HUDEP-2 (cell line): ENCODE data around the gene NFYA.
A peak's percentile ranks its signal among the peaks of the same experiment; 100 is the strongest.

Source experiments
- DNase-seq, 76 experiments: peaks; one replicate each; lab custom pipeline; 2025; ENCODE audit not compliant: unreplicated experiment in 76 of 76; lab: John Stamatoyannopoulos, UW

Gene NFYA

DNA sequence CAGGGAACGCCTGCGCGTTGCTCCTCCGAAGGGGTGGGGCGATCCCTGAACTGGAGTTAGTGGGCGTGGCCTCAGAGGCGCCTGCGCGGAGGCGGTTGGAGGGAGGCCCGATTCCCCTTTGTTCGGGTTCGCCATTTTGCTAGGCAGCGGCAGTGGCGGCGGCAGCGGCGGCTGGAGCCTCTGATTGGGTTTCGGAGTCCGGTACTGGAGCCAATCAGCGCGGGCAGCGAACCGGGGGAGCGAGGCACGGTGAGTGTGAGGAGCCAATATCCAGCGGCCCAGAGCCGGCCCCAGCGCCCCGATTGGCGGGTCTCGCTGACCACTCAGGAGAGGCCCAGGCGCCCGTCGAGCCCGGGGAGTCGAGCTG, at the start of gene NFYA:
NFYA (plus strand) TSS at position 139 of the 367 bp plus-strand sequence. CDS start 6,116 bp downstream, outside the sequence.
- DNase-seq, result peak in 60 of 76 experiments; percentile 99 to 100 (median 100)

DNA sequence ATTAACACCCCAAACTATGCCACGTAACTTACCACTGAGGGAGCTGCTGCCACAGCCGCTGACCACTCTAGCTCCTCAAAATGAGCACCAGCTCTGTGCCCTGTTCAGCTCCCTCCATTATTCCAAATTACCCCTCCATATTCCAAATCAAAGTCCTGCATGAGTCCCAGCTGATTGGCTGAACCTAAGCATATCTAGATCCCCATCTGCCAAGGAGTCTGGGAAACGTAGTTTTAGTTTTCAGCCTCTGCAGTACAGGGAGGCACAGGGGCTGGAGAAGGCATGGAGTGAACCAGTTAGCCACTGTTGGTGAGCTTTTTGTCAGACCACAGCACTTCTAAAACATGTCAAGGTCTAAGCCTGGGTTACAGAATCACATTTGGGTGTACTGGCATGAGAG, 49.7 kb upstream of the NFYA start:
- no peak for DNase-seq

DNA sequence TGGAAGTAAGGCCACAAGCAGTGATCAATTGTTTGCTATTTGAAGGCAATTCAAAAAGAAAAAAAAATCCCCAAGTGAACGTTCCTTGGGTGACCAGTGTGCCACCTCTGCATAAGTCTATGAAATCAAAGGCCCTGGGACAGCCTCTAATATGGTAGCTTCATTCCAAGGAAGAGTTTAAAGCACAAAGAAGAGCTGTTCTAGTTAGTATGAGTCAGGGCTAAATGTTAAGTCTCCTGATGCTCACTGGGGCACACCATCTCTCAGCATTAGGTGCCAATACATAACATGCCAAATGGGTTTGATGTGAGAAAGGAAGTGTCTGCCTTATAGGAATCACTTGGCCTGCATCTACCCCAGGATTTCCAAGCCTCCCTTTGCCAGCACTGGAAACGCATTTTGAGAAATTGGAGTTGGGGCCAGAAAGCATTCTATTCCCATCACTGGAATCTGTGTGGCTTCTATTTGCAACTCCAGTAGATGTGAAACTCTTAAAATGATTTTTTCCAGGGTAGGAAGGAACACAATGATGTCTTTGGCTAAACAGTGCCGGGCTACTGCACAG, 46.7 kb upstream of the NFYA start:
- DNase-seq, result no peak

DNA sequence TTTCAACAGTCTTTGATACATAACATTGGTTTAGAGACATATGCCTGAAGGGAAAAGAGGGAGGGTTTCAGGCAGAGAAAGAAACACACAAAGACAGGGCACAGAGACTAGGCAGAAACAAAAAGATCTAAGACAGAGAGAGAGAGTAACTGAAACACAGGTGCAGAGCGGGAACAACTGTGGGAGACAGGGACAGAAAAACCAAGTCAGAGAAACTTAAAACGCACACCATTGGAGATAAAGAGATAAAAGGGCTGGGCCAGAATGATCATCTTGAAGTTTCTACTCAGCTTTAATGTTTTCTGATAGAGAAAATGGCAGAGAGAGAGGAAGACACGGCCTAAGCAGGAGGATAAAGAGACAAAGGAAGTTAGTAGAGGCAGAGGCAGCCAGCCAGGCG, 45.5 kb upstream of the NFYA start:
- peak in 3 of 76 experiments; percentile 35 to 41 (median 36) for DNase-seq

DNA sequence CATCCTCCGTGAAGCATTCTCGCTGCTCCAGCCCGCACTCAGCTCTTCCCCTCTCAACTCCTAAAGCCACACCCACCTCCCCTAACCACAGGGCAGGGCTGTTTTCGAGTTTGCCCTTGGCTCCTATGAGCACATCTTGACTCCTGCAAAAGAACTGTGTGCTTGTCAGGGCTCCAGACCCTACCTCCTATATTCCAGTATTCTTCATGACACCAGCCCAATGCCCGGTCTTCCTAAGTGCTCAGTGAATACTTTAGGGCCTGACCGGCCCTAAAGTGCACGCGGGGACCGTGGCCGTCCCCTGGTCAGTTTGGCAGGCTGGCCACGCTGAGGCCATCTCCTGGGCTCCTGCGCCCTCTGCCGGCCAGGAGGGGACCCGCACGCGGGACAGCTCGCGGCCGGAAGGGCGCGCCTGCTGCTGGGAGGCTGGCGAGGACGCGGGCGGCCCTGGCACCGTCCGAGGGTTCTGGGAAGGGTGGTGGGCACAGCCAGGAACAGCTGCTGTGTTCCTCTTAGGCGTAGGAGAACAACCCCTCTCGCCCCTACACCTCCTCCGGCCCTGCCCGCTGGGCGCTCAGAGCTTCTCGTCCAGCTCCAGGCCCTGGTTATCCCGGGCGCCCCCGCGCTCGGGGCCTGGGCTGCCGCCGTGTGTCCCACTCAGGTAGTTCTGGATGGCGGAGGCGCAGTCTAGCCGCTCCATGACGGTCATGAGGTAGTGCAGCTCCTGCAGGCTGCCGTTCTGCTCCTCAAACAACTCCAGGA, 44.8 kb upstream of the NFYA start:
- DNase-seq, result peak in 74 of 76 experiments; percentile 31 to 99 (median 82)

DNA sequence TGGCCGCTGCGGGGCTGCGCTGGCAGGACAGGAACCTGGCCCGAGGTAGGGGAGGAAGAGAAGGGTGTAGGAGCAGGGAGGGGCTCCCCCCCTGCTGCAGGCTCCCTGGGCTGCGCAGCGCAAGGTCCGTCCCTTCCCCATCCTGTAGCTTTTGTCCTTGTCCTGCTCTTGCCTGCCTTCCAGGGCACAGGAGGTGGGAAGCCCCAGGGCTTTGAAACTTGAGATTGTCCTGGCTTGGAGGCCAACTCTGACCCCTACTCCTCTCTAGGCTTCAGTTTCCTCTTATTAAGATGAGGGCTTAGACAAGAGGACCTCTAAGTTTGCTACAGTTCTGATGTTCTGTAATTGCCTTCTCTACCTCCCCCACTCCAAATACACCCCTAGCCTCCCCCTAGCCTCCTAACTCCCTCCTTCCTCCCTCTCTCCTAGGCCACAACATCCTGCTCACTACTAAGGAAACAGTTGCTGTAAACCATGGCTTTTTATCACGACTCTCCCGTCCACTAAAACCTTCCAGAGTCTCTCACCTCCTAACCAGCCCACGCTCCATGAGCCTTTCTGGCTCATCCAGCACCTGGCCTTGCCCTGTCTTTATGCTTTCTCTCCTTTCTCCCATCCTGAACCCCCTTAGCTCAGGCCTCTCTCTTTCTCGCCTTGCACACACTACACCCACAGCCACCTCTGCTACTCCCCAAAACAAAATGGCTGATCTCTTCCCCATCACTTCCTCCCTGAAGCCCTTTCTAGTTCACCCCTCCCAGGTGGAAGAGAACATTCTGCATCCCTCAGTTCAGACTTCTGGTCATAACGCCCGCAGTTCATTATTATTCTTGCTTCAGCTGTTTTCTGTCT, 44.0 kb upstream of the NFYA start:
- DNase-seq, result peak in 26 of 76 experiments; percentile 20 to 97 (median 62)

DNA sequence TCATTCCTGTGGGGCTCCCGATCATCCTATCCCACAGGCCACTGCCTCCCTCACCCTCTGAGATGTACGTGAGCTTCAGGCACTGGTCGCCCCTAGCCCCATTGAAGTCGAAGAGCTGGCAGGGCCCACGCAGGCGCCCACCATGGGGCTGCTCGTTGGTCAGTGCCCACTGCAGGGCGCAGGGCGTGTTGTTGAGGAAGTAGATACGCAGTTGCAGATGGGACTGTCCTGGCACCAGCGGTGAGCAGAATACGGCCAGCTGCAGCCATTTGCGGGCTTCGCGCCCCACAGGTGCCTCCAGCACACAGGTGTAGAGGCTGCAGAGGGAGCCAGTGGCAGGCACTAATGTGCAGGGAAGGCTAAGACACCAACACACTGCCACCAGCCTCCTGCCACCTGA, 39.9 kb upstream of the NFYA start:
- no peak for DNase-seq

DNA sequence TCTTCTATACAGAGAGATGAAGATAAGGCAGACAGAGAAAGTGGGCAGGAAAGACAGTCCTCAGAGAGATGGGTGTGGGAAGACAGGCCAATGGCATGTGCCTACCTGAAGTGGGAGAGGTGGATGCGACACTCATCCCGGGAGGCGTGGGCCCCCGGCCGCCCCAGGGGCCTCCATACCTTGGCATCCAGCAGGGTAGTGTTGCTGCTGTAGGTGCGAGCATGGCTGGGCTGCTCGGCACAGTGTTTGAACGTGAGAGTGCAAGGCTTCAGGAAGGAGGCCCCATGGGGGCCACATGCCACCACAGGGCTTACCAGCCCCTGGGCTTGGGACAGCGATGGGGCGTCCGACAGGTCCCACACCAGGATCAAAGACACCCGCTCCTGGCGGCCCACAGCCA, 39.0 kb upstream of the NFYA start:
- DNase-seq, result no peak

DNA sequence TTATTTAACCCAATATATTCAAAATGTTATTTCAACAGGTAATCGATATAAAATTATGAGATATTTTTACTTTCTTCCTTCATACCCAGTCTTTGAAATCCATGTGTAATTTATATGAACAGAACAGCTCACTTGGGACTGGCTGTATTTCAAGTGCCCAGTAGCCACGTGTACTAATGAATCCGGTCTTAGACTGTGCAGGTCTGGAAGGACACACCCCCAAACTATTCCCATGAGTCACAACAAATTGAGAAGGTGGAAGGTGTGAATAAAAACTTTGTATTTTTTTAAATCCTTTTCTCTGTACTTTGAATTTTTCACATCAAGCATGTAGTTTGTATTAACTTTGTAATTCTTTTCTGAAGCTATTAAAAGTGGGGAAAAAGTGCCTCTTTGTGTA, 36.6 kb upstream of the NFYA start:
- DNase-seq, result no peak

DNA sequence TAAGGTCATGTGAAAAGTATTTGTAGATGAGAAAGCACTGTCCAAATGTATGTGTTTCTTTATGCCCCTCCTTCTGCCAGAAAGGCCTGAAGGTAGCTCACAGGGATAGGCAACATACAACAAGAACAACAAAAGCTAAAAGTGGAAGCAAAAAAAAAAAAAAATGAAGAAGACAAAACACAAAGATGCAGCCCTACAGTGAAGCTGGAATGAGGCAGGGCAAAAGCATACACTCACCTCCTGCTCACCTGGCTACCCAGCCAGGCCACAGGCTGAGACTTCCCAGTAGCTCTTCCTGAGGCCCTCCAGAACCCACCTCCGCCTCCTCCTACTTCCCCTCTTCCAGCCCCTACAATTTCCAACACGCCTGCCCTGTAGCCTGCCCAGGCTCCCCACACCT, 36.2 kb upstream of the NFYA start:
- DNase-seq, result no peak

DNA sequence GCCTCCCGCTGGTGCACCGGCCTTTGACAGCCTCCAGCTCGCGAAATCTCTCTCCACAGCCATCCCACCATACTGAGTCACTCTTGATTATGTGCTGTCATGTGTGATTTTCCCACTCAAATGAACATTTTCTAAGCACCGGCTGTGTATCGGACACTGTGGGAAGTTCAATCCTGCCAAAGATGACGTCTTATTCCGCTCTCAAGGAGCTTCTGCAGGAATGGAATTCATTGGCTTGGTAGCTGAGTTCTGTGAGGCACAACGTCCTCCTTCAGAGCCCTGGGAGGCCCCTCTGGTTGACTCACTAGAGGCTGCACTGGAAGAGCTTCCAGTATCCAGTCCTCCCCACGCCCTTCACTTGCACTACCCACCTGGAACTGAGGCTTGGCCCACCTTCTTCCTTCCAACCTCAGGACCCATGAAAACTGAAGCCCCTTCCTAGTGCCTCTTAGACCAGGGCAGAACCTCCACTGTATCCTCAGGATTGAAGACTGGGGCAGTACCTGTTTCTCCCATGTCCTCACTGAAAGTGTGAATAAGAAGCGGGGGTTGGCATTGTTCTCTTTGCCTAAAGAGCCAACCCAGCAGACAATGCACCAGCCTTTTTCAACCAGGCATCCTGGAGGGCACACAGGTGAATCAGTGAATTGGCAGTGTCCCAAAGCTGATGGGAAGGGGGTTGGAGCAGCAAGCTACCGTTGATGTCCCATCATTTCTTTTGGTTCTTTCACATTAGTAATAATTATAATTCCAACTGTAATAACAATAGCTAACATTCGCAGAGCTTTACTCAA, 35.5 kb upstream of the NFYA start:
- DNase-seq, result no peak

DNA sequence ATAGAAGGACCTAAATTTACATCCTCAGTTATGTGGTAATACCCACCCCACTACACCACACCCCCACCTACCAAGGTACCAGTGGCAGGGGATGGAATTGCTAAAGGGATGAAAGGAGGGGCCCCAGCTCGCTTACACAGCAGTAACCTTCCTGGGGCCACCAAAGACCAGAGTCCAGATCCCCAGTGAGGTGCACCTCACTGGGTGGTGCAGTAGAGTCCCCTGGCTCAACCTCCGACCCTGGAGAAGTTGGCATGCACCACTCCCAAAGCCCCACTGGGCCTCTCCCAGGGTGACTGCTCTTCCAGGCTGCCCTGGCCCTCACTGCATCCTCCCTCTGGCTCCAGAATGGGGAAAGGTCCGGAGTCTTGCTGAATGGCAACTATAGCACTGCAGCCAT, 34.6 kb upstream of the NFYA start:
- no peak for DNase-seq

DNA sequence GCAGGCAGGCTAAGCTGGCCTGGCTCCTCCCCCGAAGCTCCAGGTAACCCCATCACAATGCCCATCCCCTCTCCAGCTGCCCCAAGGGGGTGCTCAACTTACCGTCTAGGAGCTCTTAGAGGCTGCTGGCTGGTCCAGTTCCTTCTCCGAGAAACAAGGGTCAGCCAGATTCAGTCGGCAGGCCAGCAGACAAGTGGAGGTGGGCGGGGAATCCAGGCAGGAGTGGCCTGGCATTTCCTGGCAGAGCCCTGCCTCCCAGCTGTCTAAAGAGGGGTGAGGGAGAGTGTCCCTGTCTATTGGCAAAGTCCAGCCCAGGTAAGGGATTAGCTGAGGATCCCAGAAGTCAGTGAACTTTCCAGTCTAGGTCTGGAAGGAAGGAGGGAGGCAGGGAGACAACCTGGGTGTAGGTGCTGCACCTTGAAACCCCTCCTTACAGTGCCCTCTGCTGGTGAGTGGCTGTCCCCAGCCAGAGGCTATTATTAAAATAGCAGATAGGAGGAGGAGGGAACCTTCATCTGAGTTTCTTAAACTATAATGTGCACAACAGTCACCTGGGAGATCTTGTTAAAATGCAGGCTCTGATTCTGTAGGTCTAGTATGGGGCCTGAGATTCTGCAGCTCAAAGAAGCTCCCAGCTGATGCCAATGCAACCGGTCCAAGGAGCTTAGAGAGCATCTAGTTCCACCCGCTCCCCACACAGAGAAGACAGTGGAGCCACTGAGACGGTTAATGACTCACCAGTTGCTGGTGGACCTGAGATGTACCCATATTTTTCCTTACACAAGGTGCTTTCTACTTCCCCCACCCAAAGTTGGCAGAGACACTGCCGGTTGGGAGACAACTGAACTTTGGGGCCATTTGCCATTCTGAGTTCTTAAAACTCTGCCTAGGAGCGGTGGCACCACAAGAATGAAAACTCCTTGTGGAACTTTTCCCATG, 33.4 kb upstream of the NFYA start, which contains the start of gene UNC5CL:
UNC5CL (minus strand) TSS at position 162 of the 939 bp plus-strand sequence. CDS start 4,147 bp downstream, outside the sequence.
- peak in 68 of 76 experiments; percentile 18 to 96 (median 62) for DNase-seq

DNA sequence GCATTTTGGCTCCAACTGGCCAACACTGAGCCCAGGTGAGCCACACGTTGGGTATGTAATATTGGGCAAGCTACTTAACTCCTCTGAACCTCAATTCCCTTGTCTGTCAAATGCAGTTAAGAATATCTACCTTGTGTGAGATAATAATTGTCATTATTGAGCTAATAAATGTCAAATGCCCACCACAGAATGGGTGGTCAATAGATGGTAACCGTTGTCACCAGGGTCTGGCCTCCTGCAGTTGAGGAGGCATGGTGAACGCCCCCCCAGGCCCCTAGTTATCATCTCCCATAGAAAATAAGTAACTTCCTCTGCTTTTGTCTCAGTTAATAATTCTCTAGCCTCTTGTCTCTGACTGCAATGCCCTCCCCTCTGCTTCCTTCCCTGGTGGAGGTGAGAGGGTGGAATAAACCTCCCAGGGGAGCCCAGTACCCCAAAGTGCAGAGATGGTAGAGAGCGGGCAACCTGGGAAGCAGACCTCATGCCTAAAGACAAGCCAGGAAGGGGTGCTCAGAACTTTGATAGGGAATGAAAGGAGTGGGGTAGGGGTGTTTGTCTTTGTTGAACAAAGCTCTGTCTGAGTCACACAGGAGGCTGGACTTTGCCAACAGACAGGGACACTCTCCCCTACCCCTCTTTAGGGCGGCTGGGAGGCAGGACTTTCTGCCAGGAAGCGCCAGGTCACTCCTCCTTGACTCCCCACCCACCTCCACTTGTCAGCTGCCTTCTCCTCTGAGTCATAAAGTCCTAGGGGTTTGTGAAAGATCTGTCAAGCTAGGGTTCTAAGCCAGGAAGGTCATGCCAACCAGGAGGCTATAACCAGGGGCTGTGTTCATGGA, 32.5 kb upstream of the NFYA start:
- peak in 70 of 76 experiments; percentile 32 to 84 (median 60) for DNase-seq

DNA sequence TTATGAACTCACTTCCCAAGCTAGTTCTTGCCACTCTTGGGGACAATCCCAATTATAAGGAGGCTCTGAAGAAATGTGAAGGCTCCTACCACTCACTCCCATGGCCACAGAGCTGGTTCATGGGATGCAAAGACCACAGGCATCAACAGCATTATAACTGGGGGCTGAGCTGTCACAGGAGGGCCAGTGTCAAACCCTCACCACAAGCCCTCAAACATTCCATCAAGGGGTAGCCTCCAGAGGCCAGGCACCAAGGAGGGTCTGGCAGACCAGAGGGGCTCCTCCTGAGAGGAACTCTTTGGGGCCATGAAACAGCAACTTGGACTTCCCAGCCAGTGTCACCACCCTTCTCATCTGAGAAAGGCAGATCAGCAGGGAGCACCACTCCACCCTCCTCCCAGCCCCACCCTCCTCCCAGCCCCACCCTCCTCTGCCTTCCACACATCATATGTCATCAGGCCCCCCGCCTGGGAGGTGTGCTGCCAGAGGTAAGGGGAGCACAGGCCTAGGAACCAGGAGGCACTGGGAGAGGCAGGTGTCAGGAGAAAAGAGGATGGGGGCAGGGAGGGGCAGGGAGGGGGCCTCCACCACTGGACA, 31.7 kb upstream of the NFYA start:
- DNase-seq, result peak in 55 of 76 experiments; percentile 1 to 84 (median 57)

DNA sequence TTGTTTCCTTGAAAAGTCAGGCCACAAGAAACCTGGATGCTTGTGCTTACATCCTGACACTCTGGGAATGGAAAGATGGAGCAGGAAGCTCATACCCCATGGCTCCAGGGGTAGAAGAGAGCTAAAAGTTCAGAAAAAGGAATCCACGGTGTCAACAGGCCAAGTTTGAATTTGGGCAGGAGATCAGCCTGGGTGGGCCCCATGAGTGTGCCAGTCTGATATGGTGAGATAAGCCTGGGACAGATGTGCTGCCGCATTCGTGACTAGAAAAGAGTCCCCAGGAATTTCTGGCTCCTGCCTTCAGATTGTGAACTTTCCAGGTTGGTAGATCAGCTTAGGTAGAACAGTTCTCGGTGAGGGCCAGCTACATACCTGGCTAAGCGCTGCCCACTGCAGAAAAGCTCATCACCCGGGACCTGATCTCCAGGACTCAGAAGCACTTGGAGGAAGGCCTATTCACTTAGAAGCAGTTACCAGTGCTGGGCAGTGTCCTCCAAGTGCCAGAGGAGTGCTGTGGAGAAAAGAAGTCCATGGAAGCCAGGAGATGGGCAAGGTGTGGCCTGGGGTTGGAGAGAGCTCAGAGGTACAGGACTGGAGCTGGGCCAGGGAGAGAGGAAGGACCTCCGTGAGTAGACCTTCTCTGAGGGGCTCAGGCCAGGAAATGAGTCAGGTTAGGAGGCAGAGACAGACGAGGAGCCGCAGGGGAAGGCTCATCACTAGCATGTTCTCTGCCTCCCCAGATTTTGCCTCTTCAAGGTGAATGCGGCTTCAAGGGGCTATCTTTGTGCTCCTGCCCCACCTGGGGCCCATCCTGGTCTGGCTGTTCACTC, 30.3 kb upstream of the NFYA start, which contains the start of gene TSPO2:
TSPO2 (plus strand) TSS at position 242 of the 830 bp plus-strand sequence; CDS start at position 761, 519 bp downstream.
- peak in 72 of 76 experiments; percentile 20 to 91 (median 73) for DNase-seq

DNA sequence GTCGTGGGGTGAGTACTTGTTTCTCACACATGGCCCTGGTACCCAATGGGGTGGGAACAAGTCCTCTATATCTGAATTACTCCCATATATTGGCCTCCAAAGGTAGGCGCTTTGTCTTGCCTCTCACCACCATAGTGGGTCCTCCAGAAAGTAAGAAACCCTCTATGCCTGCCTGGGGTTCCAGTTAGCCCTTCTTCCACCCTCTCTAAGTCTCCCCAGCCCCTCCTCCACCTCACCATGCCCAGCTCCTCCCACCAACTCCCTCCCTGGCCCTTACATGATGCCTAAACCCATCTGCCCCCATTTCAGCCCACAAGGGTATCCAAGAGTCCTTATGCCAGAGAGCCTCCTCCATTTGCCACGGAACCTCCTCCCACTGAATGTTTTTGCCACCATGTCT, 29.6 kb upstream of the NFYA start:
- DNase-seq, result peak in 16 of 76 experiments; percentile 16 to 86 (median 39)
